ENCODE measurements around the gene CREB3L2. TPM values are rescaled to one million over a fixed set of nuclear protein-coding genes. Genes with fewer than 3 reads are reported as not detected.

The CREB3L2 gene
- total RNA-seq, 1 donor from 2014 or later, result 50.6 TPM

DNA sequence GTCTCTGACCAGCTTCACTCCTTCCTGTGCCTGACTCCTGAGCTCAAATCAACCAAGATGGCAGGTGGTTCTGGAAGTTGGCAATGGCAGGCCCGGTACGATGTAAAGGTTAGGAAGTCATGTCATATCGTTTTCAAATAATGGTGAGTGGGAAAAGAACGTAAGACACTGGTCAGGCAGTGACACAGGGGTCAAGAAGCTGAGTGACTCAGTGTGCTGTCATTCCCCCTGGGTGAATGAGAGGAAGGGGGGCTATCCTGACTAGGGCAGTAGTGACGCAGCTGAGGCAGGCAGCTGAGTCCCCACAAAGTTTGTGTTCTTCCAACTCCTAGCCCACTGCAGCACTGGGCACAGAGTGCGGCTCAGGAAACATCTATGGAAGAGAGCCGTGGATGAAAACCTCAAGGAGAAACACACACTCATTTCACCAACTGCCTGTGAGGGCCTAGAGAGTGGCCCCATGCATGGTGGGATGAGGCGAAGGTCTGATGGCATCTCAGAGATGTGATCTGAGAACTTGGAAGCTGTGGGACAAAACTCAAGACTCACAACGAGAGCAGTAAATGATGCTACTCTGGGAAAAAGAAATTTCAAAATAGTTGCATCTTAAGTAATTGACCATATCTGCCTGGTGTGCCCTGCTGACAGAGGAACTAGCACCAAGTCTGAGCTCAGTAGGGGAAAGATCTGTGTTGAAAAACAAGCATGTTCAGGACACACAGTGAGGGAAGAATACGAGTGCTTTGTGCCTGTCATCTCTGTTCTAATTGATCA lies 23.2 kb downstream of the CREB3L2 start:
- H3K36me3 Mint-ChIP-seq (ENCODE audit: low read depth, unreplicated experiment), result peaks cover 26% of the 10 kb centered on the region
- TF ChIP-seq, protein P1, sequence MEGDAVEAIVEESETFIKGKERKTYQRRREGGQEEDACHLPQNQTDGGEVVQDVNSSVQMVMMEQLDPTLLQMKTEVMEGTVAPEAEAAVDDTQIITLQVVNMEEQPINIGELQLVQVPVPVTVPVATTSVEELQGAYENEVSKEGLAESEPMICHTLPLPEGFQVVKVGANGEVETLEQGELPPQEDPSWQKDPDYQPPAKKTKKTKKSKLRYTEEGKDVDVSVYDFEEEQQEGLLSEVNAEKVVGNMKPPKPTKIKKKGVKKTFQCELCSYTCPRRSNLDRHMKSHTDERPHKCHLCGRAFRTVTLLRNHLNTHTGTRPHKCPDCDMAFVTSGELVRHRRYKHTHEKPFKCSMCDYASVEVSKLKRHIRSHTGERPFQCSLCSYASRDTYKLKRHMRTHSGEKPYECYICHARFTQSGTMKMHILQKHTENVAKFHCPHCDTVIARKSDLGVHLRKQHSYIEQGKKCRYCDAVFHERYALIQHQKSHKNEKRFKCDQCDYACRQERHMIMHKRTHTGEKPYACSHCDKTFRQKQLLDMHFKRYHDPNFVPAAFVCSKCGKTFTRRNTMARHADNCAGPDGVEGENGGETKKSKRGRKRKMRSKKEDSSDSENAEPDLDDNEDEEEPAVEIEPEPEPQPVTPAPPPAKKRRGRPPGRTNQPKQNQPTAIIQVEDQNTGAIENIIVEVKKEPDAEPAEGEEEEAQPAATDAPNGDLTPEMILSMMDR (IDR thresholded peaks at IDR 0.05; ENCODE audit: unreplicated experiment), result no peak
- no peak overlapping the region for H3K27ac Mint-ChIP-seq (ENCODE audit: unreplicated experiment)
- H3K4me1 Mint-ChIP-seq (ENCODE audit: unreplicated experiment), result no peaks in the 10 kb centered on the region
- no peaks in the 10 kb centered on the region for H3K9me3 Mint-ChIP-seq (ENCODE audit: unreplicated experiment)
- H3K4me3 Mint-ChIP-seq (ENCODE audit: unreplicated experiment), result no peak overlapping the region
- no peak for DNase-seq (ENCODE audit: low spot score)
- peaks cover 4% of the 10 kb centered on the region for H3K27me3 Mint-ChIP-seq (ENCODE audit: unreplicated experiment)

DNA sequence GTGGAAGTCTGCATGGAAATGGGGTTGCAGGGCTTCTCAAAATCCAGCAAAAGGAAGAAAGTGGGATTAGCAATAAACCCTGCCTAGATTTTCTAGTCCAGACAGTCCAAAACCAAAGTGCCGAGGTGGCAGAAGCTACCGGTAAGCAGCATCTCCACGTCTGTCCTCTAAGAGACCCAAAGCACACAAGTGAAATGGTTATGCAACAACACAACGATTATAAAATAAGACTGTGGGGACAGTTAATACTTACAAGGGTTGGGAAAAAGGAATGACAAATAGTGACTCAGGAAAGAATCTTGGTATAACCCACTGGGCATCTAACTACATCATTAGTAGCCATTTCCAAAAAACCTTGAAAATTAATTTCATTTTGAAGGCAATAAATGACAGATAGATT lies 24.7 kb downstream of the CREB3L2 start:
- Mint-ChIP-seq H3K4me1 (ENCODE audit: unreplicated experiment) (no peaks in the 10 kb centered on the region), H3K27me3 (ENCODE audit: unreplicated experiment) (peaks cover 1% of the 10 kb centered on the region), H3K27ac (ENCODE audit: unreplicated experiment) (no peak overlapping the region), H3K9me3 (ENCODE audit: unreplicated experiment) (no peaks in the 10 kb centered on the region), H3K36me3 (ENCODE audit: low read depth, unreplicated experiment) (peaks cover 13% of the 10 kb centered on the region), H3K4me3 (ENCODE audit: unreplicated experiment) (no peak overlapping the region)
- TF ChIP-seq, protein P1 (IDR thresholded peaks at IDR 0.05; ENCODE audit: unreplicated experiment), result no peak
- no peak for DNase-seq (ENCODE audit: low spot score)

DNA sequence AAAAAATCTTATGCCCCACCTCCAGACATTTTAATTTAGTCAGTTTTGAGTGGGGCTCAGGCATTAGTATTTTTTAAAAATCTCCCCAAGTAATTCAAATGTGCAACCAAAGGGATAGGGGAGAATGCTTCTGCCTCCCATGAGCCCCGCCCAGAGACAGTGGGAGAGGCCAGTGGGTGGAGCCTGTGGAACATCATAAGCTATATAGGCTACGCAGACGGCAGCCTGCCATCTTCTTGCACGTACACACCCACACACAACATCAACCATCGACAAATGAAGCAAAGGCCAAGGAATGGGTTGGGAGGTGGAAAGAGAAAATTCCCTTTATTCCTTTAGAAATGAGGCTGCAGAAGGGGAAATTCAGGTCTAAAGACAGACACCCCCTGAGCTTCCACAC lies 25.2 kb downstream of the CREB3L2 start:
- no peak overlapping the region for H3K27ac Mint-ChIP-seq (ENCODE audit: unreplicated experiment)
- no peaks in the 10 kb centered on the region for H3K9me3 Mint-ChIP-seq (ENCODE audit: unreplicated experiment)
- no peaks in the 10 kb centered on the region for H3K4me1 Mint-ChIP-seq (ENCODE audit: unreplicated experiment)
- TF ChIP-seq, protein P1 (IDR thresholded peaks at IDR 0.05; ENCODE audit: unreplicated experiment), result no peak
- DNase-seq (ENCODE audit: low spot score), result no peak
- H3K4me3 Mint-ChIP-seq (ENCODE audit: unreplicated experiment), result no peak overlapping the region
- peaks cover 13% of the 10 kb centered on the region for H3K36me3 Mint-ChIP-seq (ENCODE audit: low read depth, unreplicated experiment)
- H3K27me3 Mint-ChIP-seq (ENCODE audit: unreplicated experiment), result peaks cover 1% of the 10 kb centered on the region

DNA sequence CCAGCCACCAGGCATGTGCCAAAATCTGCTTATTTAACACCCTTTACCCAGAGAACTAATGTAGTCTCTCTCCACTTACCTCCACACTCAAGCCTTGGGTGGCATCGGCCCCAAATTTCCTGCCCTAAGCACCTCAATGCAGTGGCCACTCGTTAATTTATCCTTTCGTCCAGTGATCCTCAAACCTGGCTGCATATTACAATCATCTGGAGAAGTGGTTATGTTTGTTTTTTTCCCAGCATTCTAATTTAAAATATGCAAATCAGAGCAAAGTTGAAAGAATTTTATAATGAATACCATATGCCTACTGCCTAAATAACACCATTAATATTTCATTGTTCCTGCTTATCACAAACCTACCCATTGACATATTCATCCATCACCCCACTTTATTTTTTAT lies 25.7 kb downstream of the CREB3L2 start:
- Mint-ChIP-seq H3K4me3 (ENCODE audit: unreplicated experiment) (no peak overlapping the region), H3K27ac (ENCODE audit: unreplicated experiment) (no peak overlapping the region), H3K4me1 (ENCODE audit: unreplicated experiment) (no peaks in the 10 kb centered on the region)

DNA sequence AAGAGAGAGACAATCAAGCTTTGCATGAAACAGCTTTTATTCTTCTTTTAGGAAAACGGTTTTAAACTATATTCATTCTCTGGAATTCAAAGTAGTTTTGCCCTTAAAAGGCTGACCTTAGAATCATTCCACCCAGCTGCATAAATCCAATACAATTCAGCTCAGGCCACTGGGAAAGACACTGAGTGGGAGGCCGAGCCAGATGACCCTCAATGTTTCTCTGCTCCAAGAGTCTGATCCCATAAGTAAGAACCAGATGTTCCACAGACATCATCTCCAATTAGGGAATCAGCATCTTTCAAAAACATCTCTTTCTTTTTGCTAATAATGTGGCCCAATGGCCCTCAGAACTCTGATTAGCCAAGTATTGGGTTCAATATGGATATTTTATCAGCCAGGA lies 26.1 kb downstream of the CREB3L2 start:
- H3K4me3 Mint-ChIP-seq (ENCODE audit: unreplicated experiment), result no peak overlapping the region
- DNase-seq (ENCODE audit: low spot score), result no peak
- H3K9me3 Mint-ChIP-seq (ENCODE audit: unreplicated experiment), result no peaks in the 10 kb centered on the region
- H3K4me1 Mint-ChIP-seq (ENCODE audit: unreplicated experiment), result no peaks in the 10 kb centered on the region
- H3K27ac Mint-ChIP-seq (ENCODE audit: unreplicated experiment), result no peak overlapping the region
- peaks cover 13% of the 10 kb centered on the region for H3K36me3 Mint-ChIP-seq (ENCODE audit: low read depth, unreplicated experiment)
- peaks cover 1% of the 10 kb centered on the region for H3K27me3 Mint-ChIP-seq (ENCODE audit: unreplicated experiment)
- TF ChIP-seq, protein P1 (IDR thresholded peaks at IDR 0.05; ENCODE audit: unreplicated experiment), result no peak

More for the DNA sequence above, 25.7 kb downstream of the CREB3L2 start:
- Mint-ChIP-seq H3K36me3 (ENCODE audit: low read depth, unreplicated experiment) (peaks cover 13% of the 10 kb centered on the region), H3K9me3 (ENCODE audit: unreplicated experiment) (no peaks in the 10 kb centered on the region), H3K27me3 (ENCODE audit: unreplicated experiment) (peaks cover 1% of the 10 kb centered on the region)
- TF ChIP-seq, protein P1 (IDR thresholded peaks at IDR 0.05; ENCODE audit: unreplicated experiment), result no peak
- DNase-seq (ENCODE audit: low spot score), result no peak
